SK-N-SH (cell line): ENCODE results near the gene DLG2.

ENCODE experiments used
- CTCF ChIP-seq: fragments of 200-600 bp; sonication (generic); IDR thresholded peaks from 2 replicates; pipeline ENCODE4 v1.6.1; 2017; ENCODE audit warnings: antibody characterized with exemption, mild to moderate bottlenecking, moderate library complexity
- EZH2phosphoT487 ChIP-seq: fragments of 200-600 bp; sonication (generic); IDR thresholded peaks from 2 replicates; pipeline ENCODE4 v1.6.1; 2017; ENCODE audit warnings: low read depth, mixed run types, mild to moderate bottlenecking, antibody characterized with exemption, moderate library complexity, borderline replicate concordance
- FOXM1 ChIP-seq: IDR thresholded peaks from 2 replicates; pipeline ENCODE4 v1.4.0; 2012; ENCODE audit warnings: low read depth, mild to moderate bottlenecking
- JUND ChIP-seq: IDR thresholded peaks from 2 replicates; pipeline ENCODE4 v1.4.0; 2012
- POLR2AphosphoS5 ChIP-seq: IDR thresholded peaks from 2 replicates; pipeline ENCODE4 v1.6.1; 2012; ENCODE audit warnings: low read depth, low read length
- RAD21 ChIP-seq: IDR thresholded peaks from 2 replicates; pipeline ENCODE4 v1.6.1; 2012; ENCODE audit warnings: mild to moderate bottlenecking, low read length
- RFX5 ChIP-seq: IDR thresholded peaks from 2 replicates; pipeline ENCODE4 v1.6.1; 2012; ENCODE audit warnings: mild to moderate bottlenecking, improper control_type of control experiment, low read length
- SMC3 ChIP-seq: IDR thresholded peaks from 2 replicates; pipeline ENCODE4 v1.6.1; 2012; ENCODE audit warnings: low read depth, low read length, improper control_type of control experiment
- TAF1 ChIP-seq: IDR thresholded peaks from 2 replicates; pipeline ENCODE4 v1.6.1; 2012; ENCODE audit warnings: low read depth, mild to moderate bottlenecking, low read length, moderate library complexity, borderline replicate concordance
- USF2 ChIP-seq: fragments of 150-350 bp; IDR thresholded peaks from 2 replicates; pipeline ENCODE4 v1.6.1; 2017; ENCODE audit warnings: antibody characterized with exemption, low read length, low read depth, borderline replicate concordance
- TF ChIP-seq, protein P1 (sequence below): IDR thresholded peaks from 2 replicates; pipeline ENCODE4 v1.4.0; 2012; ENCODE audit warnings: low read depth
- TF ChIP-seq, protein P2 (sequence below): IDR thresholded peaks from 2 replicates; pipeline ENCODE4 v1.4.0; 2012; ENCODE audit warnings: low read depth, borderline replicate concordance

- no peak for TF ChIP-seq CTCF
- TF ChIP-seq RAD21, result no peak
- no peak for TF ChIP-seq JUND
- TF ChIP-seq, protein P1, sequence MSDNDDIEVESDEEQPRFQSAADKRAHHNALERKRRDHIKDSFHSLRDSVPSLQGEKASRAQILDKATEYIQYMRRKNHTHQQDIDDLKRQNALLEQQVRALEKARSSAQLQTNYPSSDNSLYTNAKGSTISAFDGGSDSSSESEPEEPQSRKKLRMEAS, result no peak
- no peak for TF ChIP-seq EZH2phosphoT487
- no peak for TF ChIP-seq SMC3
- no peak for TF ChIP-seq USF2
- TF ChIP-seq, protein P2, sequence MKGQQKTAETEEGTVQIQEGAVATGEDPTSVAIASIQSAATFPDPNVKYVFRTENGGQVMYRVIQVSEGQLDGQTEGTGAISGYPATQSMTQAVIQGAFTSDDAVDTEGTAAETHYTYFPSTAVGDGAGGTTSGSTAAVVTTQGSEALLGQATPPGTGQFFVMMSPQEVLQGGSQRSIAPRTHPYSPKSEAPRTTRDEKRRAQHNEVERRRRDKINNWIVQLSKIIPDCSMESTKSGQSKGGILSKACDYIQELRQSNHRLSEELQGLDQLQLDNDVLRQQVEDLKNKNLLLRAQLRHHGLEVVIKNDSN, result no peak
- TF ChIP-seq FOXM1, result no peak
- no peak for TF ChIP-seq RFX5
- TF ChIP-seq POLR2AphosphoS5, result no peak
- no peak for TF ChIP-seq TAF1
These were observed 1555.3 kb downstream of the DLG2 start for GRCh38 chr11:84071851-84072250.
